Tibial artery (tissue), 4 donors: Measurements from ENCODE around the gene GPR153.

Experiments
- DNase-seq, 2 donors: peaks; one replicate each; pipeline ENCODE4 v3.0.0-alpha.2; 2019
- H3K27ac ChIP-seq, 2 donors: fragments of 200-600 bp; sonication (generic) in 1 of 2; 1 replicate in 1 of 2; 2 replicates in 1 of 2; pipeline ENCODE4 v1.5.1; 2018 to 2019; ENCODE audit warnings: mild to moderate bottlenecking in 1 of 2
- H3K27me3 ChIP-seq, 2 donors: fragments of 200-600 bp; sonication (generic) in 1 of 2; one replicate each; pipeline versions ENCODE4 v1.5.1 to v1.6.0; 2016 to 2019
- H3K36me3 ChIP-seq, 3 donors: fragments of 200-600 bp; sonication (generic) in 2 of 3; one replicate each; pipeline ENCODE4 v1.5.1; 2016 to 2019; ENCODE audit warnings: mild to moderate bottlenecking in 2 of 3
- H3K4me1 ChIP-seq, 4 donors: fragments of 200-600 bp; sonication (generic) in 2 of 4; 1 replicate in 3 of 4; 2 replicates in 1 of 4; pipeline ENCODE4 v1.5.1; 2016 to 2019
- H3K4me3 ChIP-seq, 2 donors: fragments of 200-600 bp; sonication (generic) in 1 of 2; 1 replicate in 1 of 2; 2 replicates in 1 of 2; pipeline ENCODE4 v1.5.1; 2018 to 2019; ENCODE audit warnings: mild to moderate bottlenecking in 2 of 2
- H3K9me3 ChIP-seq, 3 donors: fragments of 200-600 bp; sonication (generic) in 1 of 3; one replicate each; pipeline ENCODE4 v1.5.1; 2016 to 2019
- CTCF ChIP-seq, 2 experiments: fragments of 200-600 bp in 1 of 2; fragments of 450-650 bp in 1 of 2; IDR thresholded peaks; one replicate each; pipeline ENCODE4 v1.5.1; 2017 to 2019; ENCODE audit warnings: antibody characterized with exemption in 2 of 2, mild to moderate bottlenecking in 1 of 2, moderate library complexity in 1 of 2
- intact Hi-C: fragments of 100-400 bp; cut with DNase I; formaldehyde crosslinking; loops from one replicate; pipeline ENCODE4 v1.15.0; 2023; ENCODE audit warnings: low total_unique reads

Gene GPR153

GRCh38 chr1:6254691-6255090, 6.2 kb downstream of the GPR153 start:
- Histone ChIP-seq H3K27me3 (peaks cover 0 to 72% of the 10 kb centered on the region in 2 donors), H3K4me3 (no peak overlapping the region), H3K36me3 (peaks cover 0 to 5% (median 0%) of the 10 kb centered on the region in 3 donors), H3K27ac (no peak overlapping the region), H3K9me3 (no peaks in the 10 kb centered on the region), H3K4me1 (peaks cover 0 to 11% (median 3%) of the 10 kb centered on the region in 4 donors)
- intact Hi-C loops: no loop called here
- TF ChIP-seq CTCF (IDR thresholded peaks at IDR 0.05): no peak
- no peak for DNase-seq

- peaks cover 0 to 70% of the 10 kb centered on the region in 2 donors for H3K27me3 ChIP-seq
- peaks cover 0 to 15% (median 4%) of the 10 kb centered on the region in 4 donors for H3K4me1 ChIP-seq
- no peak for TF ChIP-seq CTCF (IDR thresholded peaks at IDR 0.05)
- no peak overlapping the region for H3K4me3 ChIP-seq
- no peak overlapping the region for H3K27ac ChIP-seq
- DNase-seq: no peak
- H3K9me3 ChIP-seq: no peaks in the 10 kb centered on the region
- intact Hi-C loops: no loop called here
- H3K36me3 ChIP-seq: peaks cover 0 to 5% (median 0%) of the 10 kb centered on the region in 3 donors
These were observed 7.5 kb downstream of the GPR153 start for GRCh38 chr1:6253380-6253779.

- intact Hi-C loops: no loop called here
- TF ChIP-seq CTCF (IDR thresholded peaks at IDR 0.05): no peak
- peaks cover 0 to 5% (median 0%) of the 10 kb centered on the region in 3 donors for H3K36me3 ChIP-seq
- H3K9me3 ChIP-seq: no peaks in the 10 kb centered on the region
- no peak overlapping the region for H3K4me3 ChIP-seq
- H3K27ac ChIP-seq: no peak overlapping the region
- DNase-seq: no peak
- H3K4me1 ChIP-seq: peaks cover 0 to 15% (median 4%) of the 10 kb centered on the region in 4 donors
- H3K27me3 ChIP-seq: peaks cover 0 to 71% of the 10 kb centered on the region in 2 donors
These were observed 8.6 kb downstream of the GPR153 start for GRCh38 chr1:6252374-6252710.

- no peak for DNase-seq
- H3K36me3 ChIP-seq: peaks cover 0 to 5% (median 0%) of the 10 kb centered on the region in 3 donors
- no peak for TF ChIP-seq CTCF (IDR thresholded peaks at IDR 0.05)
- H3K4me1 ChIP-seq: peaks cover 0 to 15% (median 4%) of the 10 kb centered on the region in 4 donors
- no peak overlapping the region for H3K27ac ChIP-seq
- intact Hi-C loops: no loop called here
- no peak overlapping the region for H3K4me3 ChIP-seq
- no peaks in the 10 kb centered on the region for H3K9me3 ChIP-seq
- peaks cover 0 to 71% of the 10 kb centered on the region in 2 donors for H3K27me3 ChIP-seq
These were observed 9.1 kb downstream of the GPR153 start for GRCh38 chr1:6251681-6252373.

GRCh38 chr1:6251233-6251632, 9.7 kb downstream of the GPR153 start:
- H3K27ac ChIP-seq: no peak overlapping the region
- no peak for TF ChIP-seq CTCF (IDR thresholded peaks at IDR 0.05)
- H3K27me3 ChIP-seq: peaks cover 0 to 77% of the 10 kb centered on the region in 2 donors
- no peaks in the 10 kb centered on the region for H3K9me3 ChIP-seq
- no peak for DNase-seq
- H3K36me3 ChIP-seq: peaks cover 0 to 5% (median 0%) of the 10 kb centered on the region in 3 donors
- no peak overlapping the region for H3K4me3 ChIP-seq
- H3K4me1 ChIP-seq: peaks cover 0 to 15% (median 4%) of the 10 kb centered on the region in 4 donors
- intact Hi-C loops: no loop called here
